8988T (cell line): Measurements from ENCODE around the gene NAV2.

Experiments used
- DNase-seq: peaks from one replicate; pipeline ENCODE4 v3.0.0; 2011

Gene NAV2

DNA sequence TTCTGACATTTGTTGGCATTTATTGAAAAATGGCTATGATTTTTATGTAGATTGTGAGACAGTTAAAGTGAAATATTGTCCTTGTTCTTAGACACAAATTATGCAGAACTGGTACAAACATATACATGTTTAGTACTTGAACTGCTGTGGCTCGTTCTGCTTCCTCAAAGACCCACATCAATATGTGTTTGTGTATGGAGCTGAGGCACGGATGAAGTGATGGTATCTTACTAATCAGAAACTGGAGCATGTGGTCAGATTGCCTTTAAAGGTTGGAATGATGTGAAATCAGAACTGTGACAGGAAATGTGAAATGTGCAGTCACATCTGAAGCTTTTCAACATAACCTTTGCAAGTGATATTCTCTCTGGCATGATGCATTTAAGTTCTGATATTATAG lies 130.4 kb downstream of the NAV2 start:
- DNase-seq, result no peak

DNA sequence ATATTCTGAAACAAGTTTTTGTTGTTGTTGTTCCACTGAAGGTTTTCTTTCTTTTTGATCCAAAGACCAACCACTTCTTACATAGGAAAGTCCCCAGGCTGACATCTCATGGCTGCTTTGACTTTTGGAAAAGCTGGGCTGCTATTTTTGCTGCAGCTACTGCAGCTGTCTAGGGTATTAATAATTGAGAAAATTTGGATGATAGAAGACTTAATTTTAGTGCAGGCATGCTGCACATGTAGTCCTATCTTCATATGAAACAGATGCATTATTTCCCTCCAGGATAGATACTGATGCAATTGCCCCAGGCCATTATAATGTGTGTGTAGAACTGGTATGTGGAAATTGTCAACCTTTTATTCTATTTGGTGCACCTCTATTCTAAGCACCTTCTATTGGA lies 131.4 kb downstream of the NAV2 start:
- DNase-seq, result no peak

DNA sequence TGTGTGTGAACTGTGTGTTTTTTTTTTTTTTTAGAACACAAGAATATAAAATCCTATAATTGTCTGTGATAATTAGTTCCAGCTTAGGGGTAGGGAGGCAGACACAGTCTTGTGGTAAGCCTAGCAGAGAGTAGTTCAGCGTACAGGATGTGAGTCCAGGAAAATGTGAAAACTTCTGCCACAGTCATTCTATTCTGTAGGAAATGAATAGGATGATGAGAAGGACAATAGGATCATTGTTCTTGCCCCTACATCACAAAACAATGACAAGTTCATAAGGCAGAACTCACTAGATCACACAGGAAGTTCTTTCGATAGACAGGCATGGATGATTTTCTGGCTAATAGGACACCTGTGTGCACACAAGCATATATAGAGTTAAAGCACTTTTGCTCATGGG lies 132.2 kb downstream of the NAV2 start:
- DNase-seq, result no peak

DNA sequence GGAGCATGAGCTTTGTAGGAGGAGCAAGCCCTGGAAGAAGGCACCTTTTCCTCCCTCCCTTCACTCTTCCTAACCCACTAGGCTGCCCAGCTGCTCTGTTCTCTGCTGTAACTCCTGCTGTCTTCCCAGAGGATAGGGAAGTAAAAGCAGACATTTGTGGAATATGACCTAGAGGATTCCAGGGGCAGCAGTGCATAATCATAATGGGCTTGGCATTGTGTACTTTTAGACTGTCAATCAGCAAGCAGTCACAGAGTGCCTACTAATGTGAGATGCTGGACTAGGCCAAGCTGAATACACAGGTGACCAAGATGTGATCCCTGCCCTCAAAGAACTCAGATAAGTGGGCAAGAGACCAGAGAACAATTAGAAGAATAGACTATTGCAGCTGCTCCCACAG lies 133.0 kb downstream of the NAV2 start:
- no peak for DNase-seq

DNA sequence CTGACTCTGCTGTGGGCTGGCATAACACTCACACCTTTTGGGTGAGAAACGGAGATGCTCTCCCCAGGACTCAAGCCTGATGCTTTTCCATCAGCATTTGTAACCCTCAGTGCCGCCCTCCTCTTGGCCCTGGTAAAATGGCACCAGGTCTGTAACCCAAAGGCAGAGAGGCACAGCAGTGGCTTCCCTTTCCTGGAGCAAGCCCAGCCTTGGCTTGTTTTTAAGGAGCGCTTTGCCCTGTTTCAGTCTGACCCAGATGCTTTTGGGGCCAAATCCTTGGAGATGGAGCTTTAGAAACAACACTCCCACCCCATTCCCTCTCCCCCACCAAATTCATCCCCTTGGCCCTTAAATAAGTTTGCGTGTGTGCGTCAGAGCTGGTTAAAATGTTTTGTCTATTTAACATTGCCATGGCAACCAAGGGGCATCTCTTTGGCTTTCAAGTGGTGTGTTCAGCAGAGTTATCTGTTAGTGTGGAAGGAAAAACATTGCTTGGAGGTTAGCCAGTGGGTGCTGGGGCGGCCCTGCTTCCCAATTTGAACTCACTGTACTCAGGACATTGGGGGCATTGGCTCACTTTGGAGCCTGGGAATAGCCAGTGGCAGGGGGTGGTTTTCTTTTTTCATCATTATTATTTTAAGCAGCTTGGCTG lies 134.1 kb downstream of the NAV2 start:
- DNase-seq, result no peak

DNA sequence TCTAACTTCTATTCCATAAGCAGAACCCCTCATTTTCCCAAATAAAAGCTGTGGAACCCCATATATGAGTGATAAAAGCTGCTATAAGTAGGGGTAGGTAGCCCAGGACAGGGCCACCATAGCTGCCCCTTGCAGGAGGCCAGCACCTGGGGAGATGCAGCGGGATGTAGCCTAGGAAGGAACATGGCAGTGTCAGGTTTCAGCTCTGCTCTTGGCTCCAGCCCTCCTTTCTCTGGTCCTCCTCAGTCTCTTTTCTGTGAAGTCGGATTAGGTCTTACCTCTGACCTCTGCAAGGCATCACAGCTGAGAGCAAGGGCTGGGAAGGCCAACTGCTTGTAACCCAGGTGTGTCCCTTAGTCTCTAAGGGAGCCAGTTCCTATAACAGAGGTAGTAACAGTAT lies 135.6 kb downstream of the NAV2 start:
- DNase-seq, result no peak

DNA sequence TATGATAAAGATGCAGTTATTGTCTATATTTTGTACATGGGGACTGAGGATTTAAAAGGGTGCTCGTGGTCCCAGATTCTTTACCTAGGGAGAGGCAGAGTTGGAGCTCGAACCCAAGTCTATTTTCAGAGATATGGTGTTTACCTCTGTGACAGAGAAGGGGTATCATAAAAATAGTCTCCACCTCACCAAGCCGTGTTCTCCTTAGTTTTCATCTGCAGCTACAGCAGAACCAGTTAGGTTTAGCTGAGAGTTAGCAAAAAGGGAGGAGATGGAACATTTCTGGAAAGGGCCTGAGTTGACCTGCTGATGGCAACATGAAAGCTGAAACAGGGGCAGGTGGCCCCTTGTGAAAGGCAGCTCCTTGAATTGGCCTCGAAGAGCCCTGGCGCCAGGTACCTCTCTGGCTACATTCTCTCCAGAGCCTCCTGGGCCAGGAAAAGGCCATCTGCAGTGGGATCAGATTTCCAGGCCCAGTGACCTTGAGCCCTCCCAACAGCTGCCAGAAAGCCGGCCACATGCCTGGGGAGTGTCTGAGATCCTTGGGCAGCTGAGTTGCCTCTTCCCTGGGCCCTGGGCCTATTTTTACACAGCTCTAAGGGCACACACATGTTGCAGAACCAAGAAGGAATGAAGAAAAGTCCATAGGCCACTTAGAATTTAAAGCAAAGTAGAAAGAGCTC lies 136.6 kb downstream of the NAV2 start:
- DNase-seq, result no peak

DNA sequence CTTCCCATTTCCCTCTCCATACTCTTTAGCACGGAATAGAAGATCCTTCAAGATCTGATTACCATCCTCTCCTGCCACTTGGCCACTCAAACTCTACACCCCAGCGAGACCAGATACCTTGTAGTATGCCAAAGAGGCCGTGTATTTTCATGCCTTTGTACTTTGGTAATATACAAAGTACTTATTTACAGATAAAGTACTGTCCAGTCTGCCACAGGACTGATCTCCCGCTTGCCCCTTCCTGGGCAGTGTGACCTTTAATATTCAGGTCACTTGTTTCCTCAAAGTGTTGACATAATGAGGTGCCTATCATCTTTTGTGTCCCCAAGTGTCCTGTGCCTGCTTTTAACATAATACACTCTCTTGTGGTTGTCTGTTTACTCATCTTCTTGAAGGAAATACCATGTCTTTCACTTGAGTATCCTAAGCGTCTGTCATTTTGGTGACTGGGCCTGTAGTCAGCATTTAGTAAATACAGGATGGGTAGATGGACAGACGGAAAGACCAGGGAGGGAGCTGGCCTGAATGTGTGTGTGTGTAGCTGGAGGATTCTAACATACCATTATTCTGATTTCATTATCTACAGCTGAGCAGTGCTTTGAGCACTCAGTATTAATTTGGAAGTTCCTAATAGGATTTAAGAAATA lies 137.4 kb downstream of the NAV2 start:
- DNase-seq, result no peak

DNA sequence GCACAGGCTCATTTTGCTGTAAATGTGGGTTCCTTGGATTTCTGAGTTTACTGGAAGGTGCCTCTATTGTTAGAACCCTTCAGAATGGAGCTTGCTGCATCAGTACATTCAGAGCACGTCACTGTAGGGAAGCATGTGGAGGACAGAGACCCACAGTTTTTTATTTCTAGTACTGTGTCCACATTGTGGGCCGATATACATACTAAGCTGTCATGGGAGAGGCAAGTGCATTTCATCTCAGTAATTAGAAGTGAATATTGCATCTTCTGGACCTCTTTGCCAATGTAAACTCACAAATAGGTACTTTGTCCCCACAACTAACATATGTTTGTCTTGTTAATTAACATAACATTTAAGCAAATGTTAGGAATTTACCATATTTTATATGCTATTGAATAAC lies 139.7 kb downstream of the NAV2 start:
- no peak for DNase-seq

DNA sequence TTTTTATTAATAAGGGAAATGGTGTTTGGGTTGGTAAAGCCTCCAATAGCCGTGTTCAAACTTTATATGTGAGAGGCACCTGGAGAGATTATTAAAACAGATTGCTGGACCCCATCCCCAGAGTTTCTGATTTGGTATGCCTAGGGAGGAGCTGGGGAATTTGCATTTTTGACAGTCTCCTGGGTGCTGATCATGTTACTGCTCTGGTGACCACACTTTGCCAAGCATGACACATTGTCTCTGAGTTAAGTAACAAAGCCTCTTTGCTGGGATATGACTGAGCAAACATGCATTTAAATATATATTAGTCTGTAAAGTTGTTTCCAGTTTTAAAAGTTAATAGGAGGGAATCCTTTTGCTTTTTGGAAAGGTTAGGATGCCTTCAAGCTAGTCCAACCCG lies 140.4 kb downstream of the NAV2 start:
- DNase-seq, result no peak

DNA sequence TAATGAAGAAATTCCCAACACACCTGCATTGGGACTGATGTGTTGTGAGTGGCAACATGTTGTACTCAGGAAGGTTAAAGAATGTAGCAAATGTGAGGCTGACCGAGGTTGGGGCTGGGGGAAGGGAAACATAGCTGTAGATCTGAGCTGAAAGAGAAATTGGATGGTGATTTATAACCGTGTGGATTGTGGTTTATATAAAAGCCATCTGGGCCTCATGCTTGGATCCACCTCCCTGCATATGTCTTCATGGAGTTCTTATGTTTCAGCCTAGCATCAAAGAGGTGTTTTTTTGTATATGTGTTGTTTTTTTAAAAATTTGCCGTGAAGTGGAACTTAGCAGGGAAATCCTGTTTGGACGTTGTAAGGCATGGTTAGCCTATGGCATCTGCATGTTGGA lies 141.3 kb downstream of the NAV2 start:
- DNase-seq, result no peak

DNA sequence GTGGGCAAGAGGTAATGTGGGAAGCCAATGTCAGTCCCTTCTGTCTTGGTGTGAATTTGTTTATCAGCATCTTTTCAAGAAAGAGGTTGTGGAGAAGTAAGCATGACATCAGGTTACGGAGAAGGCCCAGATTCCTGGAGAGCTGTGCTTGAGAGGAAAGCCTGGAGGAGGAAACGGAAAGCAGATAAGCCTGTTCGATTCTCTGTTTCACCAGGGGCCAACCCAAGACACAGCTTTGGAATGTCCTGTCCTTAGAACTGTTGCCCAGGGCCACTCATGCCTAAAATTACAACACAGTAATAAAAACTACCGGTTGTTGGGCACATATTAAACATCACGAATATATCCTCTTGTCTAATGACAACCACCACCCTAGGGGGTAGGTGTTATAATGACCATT lies 148.5 kb downstream of the NAV2 start:
- DNase-seq, result no peak

DNA sequence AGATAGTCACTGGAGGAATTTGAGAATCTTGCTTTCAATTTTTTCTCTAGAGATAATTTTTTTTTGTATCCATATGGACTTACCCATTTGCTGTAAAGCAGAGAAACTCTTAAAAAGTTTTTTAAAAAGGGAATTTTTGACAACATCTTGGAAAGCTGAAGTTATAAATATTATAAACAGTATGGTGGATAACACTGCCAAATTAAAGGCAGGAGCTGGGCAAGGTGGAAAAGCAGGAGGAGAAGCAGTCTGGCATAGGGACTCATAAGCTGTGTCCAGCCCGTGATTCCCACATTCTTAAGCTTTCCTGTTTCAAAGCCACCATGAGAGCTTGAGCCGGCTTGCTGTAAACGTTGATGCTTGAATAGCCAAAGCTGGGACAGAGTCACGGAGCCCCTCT lies 149.5 kb downstream of the NAV2 start:
- no peak for DNase-seq

DNA sequence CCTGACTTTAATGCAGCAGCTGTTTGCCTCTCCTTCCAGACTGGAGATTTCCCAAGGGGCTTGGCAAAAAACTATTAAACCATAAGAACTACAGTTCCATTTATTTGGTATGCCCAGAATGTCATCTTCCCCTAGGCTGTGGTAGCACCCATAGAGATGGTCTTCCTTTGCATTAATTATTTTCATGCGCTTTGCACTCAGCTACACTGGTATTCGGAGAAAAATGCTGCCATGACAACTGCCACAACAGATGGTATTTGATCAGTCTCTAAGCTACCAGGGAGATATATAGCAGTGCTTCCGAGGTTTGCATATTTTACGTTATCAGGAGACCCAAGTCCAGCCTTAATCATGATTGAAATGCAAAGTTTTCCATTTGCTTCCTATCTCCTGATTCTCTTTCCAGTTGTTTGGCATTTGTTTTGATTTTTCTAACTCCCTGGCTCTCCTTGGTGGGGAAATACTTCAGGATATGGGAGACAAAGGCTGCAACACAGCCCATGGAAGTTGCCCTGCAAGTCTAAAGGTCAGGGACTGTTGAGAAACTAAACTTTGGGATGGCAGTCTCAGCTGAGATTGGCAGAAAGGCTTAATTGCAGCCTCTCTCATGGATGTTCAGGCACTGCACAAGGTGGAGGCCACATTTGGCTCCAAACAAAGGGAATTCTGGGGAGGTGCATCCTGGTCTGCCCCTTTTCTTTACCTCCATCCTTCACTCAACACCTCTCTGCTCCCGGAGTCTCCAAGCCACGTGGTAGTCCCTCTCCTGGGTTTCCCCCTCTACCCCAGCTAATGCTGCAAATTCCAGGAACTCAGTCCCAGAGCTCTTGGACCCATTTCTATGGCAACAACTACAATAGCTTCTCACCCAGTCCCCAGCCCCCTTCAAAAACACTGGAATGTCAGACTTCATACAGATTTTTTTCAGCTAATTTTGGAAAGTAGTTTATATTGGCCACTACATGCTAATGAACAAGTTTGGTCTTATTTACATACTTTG lies 151.8 kb downstream of the NAV2 start:
- no peak for DNase-seq

DNA sequence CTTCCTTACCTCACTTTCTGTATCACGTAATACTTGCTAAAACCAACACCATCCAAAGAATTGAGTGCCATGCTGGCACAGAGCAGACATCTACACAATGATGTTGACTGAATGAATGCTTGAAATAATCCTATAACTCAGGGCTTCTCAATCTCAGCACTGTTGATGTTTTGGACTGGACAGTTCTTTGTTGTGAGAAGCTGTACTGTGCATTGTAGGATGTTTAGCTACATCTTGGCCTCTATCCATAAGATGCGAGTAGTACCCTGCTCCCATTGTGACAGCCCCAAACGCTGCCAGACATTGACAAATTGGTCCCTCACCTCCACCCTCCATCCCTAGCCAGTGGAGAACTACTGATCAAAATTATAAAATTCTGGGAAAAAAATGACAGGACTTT lies 153.4 kb downstream of the NAV2 start:
- no peak for DNase-seq

DNA sequence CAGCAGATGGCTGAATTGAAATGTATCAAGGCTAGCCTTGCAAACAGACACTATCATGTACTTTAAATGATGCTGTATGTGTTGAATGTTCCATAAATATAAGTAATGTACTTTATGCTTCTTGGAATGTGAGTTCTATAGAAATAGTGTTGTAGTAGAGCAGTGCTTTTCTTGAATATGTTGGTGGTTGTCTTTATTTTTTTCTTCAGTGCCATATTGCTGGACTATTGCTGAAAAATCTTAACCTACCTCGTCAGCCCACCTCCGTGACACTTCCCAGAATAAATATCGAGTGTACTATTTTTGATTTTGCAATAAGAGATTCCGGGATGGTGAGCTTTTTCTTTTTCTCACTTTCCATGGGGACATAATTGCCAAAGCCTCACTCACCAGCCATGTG lies 153.9 kb downstream of the NAV2 start:
- DNase-seq, result no peak

DNA sequence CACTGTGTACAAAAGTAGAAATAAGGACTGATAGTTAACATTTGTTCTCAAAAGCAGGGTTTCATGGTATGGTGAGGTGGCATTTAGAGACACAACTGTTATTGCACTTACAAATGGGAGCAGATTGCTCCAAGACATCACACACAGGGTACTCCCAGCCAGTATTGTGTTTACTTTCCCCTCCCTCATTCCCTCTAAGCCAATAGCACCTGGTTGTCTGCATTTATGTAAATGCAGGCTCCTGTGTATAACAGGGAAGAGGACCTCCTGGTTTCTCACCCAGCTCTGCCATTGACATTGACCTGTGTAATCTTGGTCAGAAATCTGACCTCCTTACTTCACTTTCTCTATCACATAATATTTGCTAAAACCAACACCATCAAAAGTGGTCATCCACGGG lies 154.4 kb downstream of the NAV2 start:
- DNase-seq, result no peak

DNA sequence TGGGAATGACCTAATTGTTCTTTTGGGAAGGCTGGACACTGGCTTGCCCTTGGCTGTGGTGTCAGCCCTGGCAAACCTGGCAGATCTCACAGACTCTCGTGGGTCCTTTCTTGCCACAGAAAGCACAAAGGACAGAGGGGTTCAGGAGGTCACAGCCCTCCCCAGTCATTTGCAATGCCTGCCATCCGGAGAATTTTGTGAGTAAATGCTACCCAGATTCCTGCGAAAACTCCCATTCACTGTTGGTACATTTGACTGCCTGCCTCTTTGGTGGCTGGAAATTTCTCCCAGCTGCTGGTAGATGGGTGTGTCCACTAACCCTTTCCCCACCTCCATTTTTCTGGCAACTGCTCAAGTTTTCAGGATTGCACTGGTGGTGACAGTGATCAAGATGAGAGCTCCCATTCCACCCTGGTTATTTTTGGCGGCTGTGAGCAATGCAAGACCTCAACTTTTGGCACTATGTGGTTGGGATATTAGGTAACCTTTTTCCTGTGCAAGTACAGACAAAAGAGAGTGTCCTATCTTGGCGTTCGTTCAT lies 155.7 kb downstream of the NAV2 start:
- DNase-seq, result no peak

DNA sequence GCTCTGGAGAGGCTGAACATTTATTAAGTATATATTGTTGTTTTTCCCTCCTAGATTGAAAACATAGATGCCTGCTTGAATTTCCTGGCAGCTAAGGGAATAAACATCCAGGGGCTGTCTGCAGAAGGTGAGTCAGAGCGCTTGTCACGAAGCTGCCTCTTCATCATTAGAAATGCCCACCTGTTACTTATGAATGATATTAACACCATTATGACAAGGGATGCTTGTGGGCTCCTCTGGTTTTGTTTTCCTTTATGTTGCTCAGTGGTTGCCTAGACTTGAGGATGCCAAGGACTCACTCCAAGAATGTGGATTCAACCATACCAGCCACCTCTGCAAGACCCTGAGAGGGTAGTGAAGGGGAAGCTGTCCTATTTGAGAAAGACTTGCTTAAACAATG lies 156.2 kb downstream of the NAV2 start:
- DNase-seq, result no peak

DNA sequence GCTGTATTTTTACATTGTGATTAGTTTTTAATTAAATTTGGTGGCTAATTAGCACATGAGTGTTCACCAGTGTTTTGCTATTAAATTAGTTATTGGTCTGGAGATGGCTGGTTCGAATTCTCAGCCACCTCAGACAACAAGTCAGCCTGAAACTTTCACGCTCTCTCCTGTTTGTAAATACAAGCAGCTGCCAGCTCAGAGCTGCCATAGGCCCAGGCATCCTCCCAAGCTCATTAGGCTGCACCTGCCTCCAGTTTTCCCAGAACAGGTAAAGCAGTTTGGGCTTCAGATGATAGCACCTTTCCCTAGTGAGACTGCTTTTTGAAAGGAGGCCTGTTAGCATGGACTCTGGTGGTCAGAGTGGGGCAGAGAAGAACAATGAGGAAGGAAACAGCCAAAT lies 156.8 kb downstream of the NAV2 start:
- no peak for DNase-seq

DNA sequence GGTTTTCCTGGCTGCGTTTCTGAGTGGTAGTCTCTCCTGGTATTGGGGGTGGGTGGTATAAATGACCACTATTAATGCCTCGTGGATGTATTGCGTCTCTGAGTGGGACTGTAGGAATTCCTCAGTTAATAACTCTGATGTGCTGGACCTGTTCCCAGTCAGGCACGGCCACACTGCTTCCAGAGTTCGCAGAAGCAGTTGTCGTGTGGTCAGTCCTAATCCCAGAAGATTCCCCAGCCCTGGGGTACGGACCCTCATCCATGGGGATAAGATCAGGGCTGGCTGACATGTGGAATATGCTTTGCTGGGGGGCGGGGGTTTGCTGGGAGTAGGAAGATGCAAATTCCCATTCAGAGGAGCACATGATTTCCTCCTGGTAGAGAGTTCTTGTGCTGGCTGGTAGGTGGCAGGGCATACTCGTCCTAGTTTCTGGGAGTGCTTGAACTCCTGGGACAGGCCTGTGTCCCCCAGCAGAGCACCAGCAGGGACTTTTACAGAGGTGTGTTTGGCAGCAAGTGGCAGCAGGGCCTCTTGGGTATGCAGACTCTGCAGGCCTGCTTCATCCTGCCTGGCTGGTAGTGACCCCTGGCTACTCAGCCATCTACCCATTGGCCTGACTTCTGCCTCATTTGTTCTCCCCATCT lies 157.4 kb downstream of the NAV2 start:
- DNase-seq, result no peak

DNA sequence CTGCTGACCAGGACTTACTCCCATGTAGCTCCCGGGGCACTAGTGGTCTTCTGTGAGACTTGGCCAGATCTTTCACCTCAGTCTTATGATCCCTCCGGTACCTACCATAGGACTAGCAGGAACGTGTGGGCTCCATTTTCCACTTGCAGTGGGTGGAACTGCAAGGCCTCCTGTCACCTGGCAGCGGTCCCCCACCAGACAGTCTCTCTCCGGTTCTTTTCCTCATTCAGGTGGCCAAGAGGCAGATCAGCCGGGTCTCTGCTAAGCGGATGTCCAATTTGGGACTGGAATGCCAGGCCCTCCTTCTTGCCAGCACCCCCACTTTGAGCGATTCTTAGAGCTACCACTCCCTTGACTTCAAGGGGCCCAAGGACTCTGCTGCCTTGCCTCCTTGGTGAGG lies 158.9 kb downstream of the NAV2 start:
- DNase-seq, result no peak
